ENCODE data around the gene GAGE12E.
"Not testable (repeated sequence)": the region's sequence is repeated elsewhere in the genome, so short reads cannot be mapped to it uniquely, and the experiment has no call there.

The GAGE12E gene

GRCh38 chrX:49550989-49551388, at the start of gene GAGE12E:
Gene GAGE12E (plus strand): TSS chrX:49551289. CDS start chrX:49552444, 1,155 bp downstream.
- not testable (repeated sequence) for DNase-seq

- not testable (repeated sequence) for DNase-seq
These were observed 19.2 kb upstream of the GAGE12E start, which contains the start of gene GAGE12C for GRCh38 chrX:49531877-49532276. Gene GAGE12C (plus strand): TSS chrX:49532177. CDS start chrX:49533332, 1,155 bp downstream.

GRCh38 chrX:49541433-49541832, 9.7 kb upstream of the GAGE12E start, which contains the start of gene GAGE12D:
Gene GAGE12D (plus strand): TSS chrX:49541733. CDS start chrX:49542888, 1,155 bp downstream.
- not testable (repeated sequence) for DNase-seq

DNA sequence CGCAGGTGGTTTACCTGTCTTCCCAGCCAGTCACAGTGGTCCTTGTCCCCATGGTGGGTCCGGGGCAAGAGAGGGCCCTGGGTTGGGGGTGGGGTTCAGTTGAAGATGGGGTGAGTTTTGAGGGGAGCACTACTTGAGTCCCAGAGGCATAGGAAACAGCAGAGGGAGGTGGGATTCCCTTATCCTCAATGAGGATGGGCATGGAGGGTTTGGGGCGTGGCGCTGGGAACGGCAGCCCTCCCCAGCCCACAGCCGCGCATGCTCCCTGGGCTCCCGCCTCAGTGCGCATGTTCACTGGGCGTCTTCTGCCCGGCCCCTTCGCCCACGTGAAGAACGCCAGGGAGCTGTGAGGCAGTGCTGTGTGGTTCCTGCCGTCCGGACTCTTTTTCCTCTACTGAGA, 9.5 kb downstream of the GAGE12E start, which contains the start of gene GAGE12F:
GAGE12F (plus strand) TSS at position 301 of the 400 bp plus-strand sequence. CDS start 1,155 bp downstream, outside the sequence.
- not testable (repeated sequence) for DNase-seq

- not testable (repeated sequence) for DNase-seq
These were observed 17.6 kb downstream of the GAGE12E start for GRCh38 chrX:49568728-49569127.

DNA sequence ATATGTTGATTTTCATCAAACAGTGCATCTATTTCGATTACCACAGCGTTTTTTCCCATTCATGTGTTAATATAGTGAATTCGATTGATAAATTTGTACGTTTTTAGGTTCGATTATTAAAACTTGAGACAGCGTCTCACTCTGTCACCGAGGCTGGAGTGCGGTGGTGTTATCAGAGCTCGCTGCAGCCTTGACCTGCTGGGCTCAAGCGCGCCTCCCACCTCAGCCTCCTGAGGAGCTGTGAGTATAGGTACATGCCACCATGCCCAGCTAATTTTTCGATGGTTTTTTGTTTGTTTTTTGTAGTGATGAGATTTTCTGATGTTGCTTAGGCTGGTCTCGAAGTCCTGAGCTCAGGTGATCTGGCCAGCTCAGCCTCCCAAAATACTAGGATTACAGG, 18.1 kb downstream of the GAGE12E start:
- not testable (repeated sequence) for DNase-seq

GRCh38 chrX:49570100-49570499, 19.0 kb downstream of the GAGE12E start, which contains the start of gene GAGE12G:
Gene GAGE12G (plus strand): TSS chrX:49570400. CDS start chrX:49571555, 1,155 bp downstream.
- DNase-seq = not testable (repeated sequence)

DNA sequence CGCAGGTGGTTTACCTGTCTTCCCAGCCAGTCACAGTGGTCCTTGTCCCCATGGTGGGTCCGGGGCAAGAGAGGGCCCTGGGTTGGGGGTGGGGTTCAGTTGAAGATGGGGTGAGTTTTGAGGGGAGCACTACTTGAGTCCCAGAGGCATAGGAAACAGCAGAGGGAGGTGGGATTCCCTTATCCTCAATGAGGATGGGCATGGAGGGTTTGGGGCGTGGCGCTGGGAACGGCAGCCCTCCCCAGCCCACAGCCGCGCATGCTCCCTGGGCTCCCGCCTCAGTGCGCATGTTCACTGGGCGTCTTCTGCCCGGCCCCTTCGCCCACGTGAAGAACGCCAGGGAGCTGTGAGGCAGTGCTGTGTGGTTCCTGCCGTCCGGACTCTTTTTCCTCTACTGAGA, 28.6 kb downstream of the GAGE12E start, which contains the start of gene GAGE12H:
GAGE12H (plus strand) TSS at position 301 of the 400 bp plus-strand sequence. CDS start 1,155 bp downstream, outside the sequence.
- DNase-seq = not testable (repeated sequence)

- not testable (repeated sequence) for DNase-seq
These were observed 38.1 kb downstream of the GAGE12E start, which contains the start of gene GAGE2A for GRCh38 chrX:49589196-49589595. Gene GAGE2A (plus strand): TSS chrX:49589496. CDS start chrX:49590651, 1,155 bp downstream.

GRCh38 chrX:49589769-49590478, 38.8 kb downstream of the GAGE12E start:
- not testable (repeated sequence) for DNase-seq

DNA sequence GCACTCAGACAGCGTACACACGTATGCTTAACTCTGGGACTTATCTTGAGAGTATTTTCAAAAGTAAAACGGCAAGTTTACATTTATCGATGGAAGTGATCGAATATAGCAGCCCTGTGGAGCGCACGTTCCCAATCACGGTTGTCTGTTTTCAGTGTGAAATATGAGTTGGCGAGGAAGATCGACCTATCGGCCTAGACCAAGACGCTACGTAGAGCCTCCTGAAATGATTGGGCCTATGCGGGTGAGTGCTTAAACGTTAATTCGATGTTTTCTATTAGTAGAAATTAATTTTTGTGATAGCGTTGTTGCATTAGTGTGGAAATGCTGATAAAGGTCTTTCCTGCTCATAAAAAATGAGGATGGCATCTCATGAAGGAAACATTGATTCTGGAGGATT, 39.4 kb downstream of the GAGE12E start:
- not testable (repeated sequence) for DNase-seq

GRCh38 chrX:49598720-49599119, 47.6 kb downstream of the GAGE12E start, which contains the start of gene GAGE1:
Gene GAGE1 (plus strand): TSS chrX:49599020. CDS start chrX:49600175, 1,155 bp downstream.
- not testable (repeated sequence) for DNase-seq
